Sciatic nerve (tissue), 2 donors: ENCODE results near the gene DMBX1. TPM values are rescaled to one million over a fixed set of nuclear protein-coding genes. Genes with fewer than 3 reads are reported as not detected.

ENCODE experiments used
- ATAC-seq: fragments of 200-7000 bp; cut with Tn5 transposase; one replicate; pipeline ENCODE4 v1.9.1; 2020; ENCODE audit warnings: mild to moderate bottlenecking, moderate library complexity
- DNase-seq: peaks from one replicate; pipeline ENCODE4 v3.0.0-alpha.2; 2020; ENCODE audit warnings: low spot score
- intact Hi-C: fragments of 100-400 bp; cut with DNase I; formaldehyde crosslinking; loops from one replicate; pipeline ENCODE4 v1.14.2; 2022
- total RNA-seq: library from RNA; stranded (reverse); fragmentation: NEBNext Ultra II Directional; extraction: Animal tissue kit (Norgen Biotek cat#: 25700); gene quantifications from one replicate; pipeline ENCODE4 v1.2.1, GENCODE V29; 2021
- donor health status: DM: no; HTN: no; CAD: no.
- donor health status: DM: no; HTN: no; CAD: no.

DMBX1 gene
- total RNA-seq, 1 donor from 2014 or later = 0.13 TPM

DNA sequence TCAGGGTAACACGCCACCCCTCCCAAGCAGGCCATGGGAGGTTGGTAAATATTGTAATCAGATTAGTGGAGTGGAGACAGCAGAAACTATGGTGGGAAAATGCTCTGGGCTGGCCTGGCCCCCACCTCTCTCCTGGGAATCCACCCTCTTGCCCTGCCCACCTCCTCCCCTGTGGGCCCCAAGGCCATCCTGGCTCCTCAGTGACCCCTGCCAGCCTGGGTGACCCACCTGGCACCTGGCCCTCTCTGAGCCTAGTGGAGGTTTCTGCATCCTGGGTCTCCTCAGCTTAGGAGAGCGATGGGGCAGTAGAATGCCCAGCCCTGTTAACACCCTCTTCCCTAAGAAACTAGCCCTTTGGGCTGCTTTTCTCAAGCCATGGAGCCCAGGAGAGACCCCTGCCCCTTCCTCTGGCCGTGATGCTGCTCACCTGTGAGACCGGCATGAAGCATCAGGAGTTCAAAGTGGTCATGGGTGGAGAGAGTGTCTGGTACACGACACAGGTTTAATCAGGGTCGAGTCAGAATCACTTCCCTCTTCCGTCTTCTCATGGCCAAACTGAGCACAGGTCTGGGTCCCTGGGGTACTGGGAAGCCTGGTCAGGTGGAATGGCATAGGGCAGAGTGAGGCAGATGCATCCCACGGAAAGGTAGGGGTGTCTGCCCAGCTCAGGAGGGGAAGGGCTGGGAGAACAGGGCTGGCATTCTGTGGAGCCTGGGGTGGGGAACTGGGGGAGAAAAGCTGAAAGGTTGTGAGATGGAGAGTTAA, 10.7 kb upstream of the DMBX1 start:
- no peak for ATAC-seq

DNA sequence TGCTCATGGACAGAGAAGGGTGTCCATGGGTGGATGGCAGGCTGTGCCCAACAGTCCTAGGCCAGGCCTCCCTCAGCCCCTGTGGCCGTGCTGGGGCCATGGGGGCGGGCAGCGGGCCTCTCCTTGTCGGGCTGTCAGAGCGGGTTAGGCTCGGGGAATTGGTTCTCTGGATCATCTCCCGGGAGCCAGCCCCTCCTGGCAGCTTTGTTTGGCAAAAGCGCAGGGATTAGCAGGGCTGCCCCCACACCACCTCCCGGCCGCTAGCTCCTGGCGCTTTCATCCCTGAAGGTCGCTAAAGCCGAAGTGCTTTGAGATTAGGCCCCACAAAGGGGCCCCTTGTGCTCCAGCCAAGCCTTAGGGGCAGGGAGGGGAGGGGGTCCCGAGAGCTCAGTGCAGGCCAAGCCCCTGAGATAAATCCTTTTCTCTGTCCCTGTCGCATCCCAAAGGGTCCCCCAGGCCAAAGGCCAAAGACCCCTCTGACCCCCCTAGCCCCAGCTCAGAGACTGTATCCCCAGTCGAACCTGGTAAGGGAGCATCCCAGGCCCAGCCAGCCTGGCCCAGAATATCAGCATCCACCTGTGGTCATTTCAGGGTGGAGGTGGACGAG, 9.8 kb upstream of the DMBX1 start:
- no peak for DNase-seq
- ATAC-seq = no peak
- intact Hi-C loops = no loop called here

More for the DNA sequence above, 10.7 kb upstream of the DMBX1 start:
- DNase-seq = no peak
- intact Hi-C loops = no loop called here

DNA sequence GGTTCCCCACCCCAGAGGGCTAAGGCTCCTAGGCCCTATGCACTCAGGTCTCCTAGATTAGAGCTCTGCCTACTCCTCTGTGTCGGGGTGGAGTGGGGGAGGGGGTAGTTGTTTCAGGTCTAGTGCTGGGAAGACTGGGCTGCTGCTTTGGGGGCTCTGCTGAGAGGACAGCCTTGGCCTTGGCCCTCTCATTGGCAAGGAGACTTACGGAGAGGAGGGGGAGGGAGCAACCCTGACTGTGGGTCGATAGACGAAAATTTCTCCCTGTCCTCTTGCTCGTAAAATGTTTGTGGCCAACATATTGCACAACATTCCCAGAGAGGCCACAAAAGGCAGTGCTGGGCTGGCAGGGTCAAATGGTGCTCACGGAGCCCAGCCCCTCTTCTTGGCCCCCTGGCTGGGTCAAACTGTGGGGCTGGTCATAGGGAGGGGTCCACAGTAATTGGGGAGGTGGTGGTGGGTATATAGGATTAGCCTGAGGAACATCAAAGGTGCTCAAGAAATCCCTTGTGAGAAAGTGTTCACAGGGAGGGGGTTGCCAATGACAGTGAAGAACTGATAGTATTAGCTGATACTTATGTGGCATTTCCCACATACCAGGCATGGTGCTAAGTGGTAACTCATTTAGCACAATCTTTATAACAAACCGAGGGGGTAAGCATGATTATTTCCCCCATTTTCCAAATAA, 8.5 kb upstream of the DMBX1 start:
- intact Hi-C loops = no loop called here
- DNase-seq (no peak), ATAC-seq (peak; percentile 22)

DNA sequence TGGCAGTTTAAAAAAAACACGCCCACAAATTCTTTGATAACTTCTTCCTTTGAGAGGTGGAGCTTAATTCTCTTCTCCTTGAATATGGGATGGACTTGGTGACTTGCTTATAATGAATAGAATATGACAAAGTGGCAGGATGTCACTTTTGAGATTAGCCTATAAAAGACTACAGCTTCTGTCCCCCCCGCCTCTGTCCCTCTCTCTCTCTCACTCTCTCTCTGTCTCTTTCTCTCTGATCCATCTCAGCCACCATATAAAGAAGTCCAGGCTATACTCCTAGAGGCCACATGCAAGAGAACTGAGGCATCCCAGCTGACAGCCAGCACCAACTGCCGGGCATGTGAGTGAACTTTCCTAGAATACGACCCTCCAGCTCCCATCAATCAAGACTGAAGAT, 7.7 kb upstream of the DMBX1 start:
- no peak for DNase-seq
- intact Hi-C loops = no loop called here
- no peak for ATAC-seq

DNA sequence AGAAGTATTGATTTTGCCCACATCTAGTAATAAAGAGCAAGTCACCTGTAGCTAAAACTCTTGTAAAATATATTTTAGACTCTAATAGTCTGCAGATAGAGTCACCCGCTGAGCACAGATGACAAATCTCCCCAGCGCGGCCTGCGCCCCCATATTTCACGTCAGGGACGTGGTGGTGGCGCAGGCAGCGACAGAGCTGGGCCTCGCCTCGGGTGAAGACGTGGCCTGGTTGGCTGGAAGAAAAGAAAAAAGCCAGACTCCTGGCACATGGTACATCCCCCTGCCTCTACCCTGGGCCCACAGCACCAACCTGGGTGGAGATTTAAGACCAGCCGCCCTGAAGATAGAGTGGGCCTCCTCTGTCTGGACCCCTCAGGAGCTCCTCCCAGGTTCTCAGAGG, 6.0 kb upstream of the DMBX1 start:
- intact Hi-C loops = no loop called here
- DNase-seq (no peak), ATAC-seq (no peak)

DNA sequence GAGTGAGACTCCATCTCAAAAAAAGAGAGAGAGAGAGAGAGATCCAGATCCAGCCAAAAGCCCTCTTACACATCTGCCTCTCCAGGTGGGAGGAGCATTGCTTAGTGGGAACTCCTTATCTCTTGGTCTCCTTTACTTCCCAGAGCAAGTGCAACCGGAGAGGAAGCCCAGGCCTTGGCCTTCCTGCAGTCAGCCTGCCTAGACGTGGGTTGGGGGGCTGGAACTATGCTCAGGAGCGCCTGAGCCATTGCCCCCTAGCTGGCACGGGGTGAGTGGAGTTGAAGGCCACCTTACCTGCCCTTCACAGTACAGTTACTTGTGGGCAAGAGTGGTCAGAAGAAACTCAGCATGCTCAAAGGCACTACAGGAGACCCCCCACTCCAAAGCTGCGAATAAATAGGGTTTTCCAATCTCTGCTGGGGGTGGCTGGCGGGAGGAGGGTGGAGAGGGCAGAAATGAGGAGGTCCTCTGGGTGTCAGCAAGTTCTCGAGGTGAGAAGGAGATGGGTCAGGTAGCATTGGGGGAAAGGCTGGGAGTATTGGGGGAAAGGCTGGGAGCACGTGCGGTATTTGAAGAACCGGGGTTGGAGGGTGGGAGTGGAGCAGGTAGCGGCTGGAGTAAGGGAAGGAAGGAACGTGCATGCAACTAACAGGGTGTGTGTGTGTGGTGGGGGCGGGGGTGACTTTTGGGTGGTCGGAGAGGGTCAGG, 4.7 kb upstream of the DMBX1 start:
- no peak for ATAC-seq
- no peak for DNase-seq
- intact Hi-C loops = no loop called here

DNA sequence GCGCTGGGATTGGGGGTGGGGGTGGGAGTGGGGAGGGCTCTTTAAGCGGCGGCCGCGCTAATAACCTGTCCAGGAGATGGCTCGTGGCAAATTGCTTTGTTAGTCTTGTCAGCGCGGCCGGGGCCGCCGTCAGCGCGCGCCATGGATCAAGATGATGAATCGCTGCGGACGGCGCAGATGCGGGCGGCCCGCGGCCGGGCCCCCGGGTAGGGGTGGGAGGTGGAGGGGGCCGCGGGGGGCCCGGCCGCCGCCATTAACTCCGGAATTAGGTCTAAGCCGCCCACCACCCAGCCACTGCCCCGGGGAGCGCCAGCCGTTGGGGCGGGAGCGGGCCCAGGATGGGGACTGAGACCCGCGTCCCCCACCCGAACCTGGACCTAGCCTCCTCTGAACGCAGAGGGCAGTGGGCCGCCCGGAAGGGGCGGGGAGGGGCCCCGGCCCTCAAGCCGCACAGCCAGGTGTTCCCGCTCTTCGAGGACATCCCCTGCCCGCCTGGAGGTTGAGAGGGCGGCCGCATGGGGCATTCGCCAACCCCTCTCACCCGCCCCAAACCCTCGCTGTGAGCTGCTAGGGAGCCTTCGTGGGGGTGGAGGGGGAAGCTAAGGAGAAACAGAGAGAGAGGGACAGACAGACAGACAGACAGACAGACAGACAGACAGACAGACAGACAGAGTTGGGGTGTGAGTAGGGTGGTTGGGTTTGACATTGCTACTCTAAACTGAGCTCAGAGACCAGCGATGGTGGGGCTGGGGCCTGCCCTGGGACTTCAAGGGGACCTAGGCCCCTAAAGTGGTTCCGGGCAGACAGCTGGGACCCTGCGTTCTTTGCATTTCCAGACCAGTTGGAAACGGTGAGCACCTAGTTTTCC, 3.8 kb upstream of the DMBX1 start:
- ATAC-seq (no peak), DNase-seq (no peak)
- intact Hi-C loops = no loop called here

DNA sequence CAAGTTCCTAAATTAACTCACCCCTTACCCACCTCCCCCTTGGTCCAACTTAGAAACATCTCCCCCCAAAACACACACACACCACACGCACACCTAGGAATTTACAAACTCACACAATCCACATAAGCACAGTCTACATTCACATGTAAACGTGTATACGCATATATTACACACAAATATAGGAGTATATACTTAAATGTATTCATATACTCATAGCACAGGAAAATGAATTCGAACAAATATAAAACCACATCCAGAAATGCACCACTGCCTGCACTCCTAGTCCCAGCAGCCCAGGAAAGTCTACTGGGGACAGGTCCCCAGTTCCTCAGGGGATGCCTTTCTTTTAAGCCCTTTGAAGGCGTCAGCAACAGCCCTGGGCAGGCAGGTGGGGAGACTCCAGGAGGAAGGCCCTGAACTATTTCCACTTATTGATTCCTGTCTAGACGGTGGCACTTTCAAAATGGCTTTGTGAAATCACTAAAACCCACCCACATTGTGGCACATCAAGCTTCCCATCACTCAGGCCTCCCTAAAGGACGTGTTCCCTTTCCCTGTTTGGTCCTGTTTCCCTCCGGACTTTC, 3.1 kb upstream of the DMBX1 start:
- intact Hi-C loops = no loop called here
- ATAC-seq = no peak

DNA sequence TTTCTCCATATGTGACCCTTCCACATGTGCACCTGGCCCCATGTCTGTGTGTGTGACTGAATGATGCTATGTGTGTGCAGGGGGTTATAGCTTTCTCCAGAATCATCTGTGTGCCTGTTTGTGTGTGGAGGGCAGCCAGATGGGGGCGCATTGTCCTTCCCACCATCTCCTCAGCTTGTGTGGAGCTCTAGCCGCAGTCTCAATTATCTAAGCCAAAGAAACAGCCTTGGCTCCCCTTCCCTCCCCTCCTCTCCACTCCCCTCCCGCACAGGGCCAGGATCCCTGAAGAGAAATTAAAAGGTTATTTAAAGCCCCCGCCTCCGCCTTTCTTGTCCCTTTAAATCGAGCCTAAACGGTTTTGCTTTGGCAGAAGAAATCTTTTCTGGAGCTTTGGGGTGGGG, 1.8 kb upstream of the DMBX1 start:
- ATAC-seq = no peak
- no peak for DNase-seq
- intact Hi-C loops = no loop called here

More for the DNA sequence above, 3.1 kb upstream of the DMBX1 start:
- DNase-seq = no peak

DNA sequence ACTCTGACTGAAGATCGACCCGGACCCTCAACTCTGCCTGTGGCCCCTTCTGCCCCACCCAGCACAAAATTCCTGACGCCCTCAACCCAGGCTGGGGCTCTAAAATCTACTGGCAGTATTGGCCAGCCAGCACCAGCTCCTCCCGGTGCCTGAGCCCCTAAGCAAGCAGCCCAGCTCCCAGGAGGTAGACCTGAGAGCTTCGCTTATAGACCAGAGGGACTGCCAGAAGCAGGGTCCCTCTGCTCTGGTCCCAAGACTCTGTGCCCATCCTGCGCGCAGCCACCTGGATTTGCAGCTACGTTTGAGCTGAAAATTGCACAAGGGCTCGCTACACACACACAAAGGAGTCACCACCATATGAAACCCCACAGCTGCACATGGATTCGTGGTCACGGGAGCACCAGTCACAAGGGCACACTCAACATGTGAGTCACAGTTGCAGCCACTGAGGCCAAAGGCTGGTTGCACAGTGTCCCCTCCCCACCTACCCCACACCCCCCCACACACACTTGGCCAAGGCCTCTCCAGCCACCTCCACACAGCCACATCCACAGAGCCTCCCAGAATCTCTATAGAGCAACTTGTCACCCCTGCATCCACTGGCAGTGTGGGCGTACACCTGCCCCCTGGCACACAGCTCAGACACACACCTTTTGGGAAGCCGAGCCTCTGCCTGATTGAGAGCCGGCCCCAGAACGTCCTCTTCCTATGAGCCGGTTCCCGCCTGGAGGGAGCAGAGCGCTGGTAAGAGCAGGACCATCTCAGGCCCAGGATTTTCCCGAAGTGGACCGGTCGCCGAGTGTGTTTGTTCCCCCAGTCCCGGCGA, 1.1 kb upstream of the DMBX1 start:
- DNase-seq = no peak
- ATAC-seq = no peak
- intact Hi-C loops = no loop called here

DNA sequence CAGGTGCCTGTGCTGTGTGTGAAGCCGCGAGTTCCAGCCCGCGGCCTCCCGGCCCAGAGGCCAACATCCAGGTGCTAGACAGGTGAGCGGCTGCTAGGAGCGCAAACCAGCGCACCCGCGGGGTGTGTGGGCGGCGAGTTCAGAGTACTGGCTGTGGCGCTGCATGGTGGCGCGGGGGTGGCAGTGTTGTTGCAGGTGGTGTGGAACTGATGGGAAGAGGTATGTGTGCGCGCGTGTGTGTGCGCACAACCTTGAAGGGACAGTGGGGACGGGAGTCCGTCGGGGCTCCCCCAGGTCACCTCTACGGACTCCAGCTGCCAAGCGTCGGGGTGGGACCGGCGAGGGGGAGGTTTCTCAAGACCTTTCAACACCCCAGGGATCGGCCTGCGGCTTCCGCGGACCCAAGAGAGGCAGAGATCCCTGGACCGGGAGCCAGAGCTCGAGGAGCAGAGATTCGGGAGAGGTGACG, 433 bp upstream of the DMBX1 start:
- DNase-seq = no peak
- ATAC-seq = no peak
- intact Hi-C loops = no loop called here

DNA sequence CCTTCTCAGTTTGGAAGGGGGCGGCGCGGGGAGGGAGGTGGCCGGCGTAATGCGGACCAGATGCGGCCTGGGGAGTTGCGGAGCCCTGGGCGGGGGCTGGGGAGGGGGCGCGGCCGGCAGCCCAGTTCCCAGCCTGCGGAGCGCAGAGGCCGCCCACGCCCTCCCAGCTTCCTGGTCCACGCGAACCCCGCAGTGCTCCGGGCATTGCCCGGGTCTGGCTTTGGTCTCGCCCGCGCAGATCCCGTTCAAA, 695 bp downstream of the DMBX1 start:
- intact Hi-C loops = no loop called here
- DNase-seq = no peak
- no peak for ATAC-seq

DNA sequence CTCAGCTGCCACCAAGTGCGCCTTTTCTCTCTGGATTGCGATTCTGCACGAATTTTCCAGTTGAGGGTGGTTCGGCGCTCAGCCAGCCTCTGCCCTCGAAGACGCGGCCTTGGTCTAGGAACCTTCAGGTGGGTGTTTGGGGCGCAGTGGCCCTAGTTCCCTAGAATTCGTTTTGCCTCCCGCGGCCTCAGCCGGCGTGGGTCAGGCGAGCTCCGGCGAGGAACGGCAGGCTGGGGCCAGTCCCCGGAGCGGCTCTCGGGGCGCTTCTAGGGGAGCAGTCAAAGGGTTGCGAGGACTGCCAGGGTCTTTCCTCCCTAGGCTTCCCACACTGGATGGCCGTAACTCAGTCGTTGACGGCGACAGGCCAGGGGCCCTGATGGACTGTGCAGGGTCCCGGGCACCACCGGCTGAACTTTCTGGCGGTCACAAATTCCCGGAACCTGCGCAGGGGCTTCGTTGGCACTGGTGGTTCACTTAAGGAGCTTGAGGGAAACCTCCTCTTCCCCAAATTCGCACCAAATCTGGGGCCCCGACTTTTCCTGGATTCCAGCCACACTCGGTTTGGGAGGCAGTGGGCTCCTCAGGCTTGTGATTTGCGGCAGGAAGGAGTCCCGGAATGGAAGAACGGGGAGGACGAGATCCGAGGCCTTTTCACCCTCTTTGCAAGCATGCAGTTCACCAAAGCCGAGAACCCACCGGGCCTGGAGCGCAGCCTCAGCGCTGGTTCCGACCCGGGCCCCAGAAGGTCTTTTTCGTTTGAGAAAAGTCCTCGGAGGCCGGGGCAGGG, 1.2 kb downstream of the DMBX1 start:
- intact Hi-C loops = no loop called here
- no peak for DNase-seq

DNA sequence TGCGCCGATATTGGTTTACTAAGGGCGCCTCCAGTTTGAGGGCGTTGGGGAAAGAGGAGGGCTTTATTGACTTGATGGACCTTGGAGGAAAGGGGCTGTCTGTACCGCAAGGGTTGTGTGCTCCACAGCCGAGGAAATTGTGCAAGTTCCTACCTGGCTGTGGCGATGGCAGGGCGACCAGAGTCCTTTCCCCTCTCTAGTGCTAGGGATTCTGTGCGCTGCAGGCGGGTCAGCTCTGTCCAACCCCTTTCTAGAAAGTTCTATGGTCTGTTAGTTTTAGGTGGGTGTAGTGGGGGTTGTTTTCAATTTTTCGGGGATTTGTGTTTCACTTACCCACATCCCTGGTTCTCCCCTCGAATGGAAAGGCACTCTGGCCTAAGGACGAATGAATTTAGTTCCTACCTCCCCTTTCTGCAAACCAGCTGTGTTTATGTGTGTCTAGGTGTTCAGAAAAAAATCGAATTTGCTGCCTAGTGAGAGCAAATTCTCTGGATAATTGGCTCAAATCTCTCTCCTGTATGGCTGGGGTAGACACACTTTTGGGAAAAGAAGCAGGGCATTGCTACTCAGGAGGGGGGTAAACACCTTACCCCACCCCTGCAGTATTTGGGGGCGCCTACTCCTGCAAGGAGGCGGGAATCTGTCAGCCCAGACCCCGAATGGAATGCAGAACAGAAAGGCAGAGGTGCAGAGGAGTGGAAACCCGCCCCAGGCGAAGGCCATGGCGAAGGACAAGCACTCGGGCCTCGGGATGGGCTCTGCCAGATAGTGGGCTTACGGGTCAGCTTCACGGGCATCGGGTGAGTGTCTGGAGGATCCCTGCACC, 2.0 kb downstream of the DMBX1 start:
- intact Hi-C loops = no loop called here
- DNase-seq (no peak), ATAC-seq (no peak)

More for the DNA sequence above, 1.2 kb downstream of the DMBX1 start:
- ATAC-seq = no peak

DNA sequence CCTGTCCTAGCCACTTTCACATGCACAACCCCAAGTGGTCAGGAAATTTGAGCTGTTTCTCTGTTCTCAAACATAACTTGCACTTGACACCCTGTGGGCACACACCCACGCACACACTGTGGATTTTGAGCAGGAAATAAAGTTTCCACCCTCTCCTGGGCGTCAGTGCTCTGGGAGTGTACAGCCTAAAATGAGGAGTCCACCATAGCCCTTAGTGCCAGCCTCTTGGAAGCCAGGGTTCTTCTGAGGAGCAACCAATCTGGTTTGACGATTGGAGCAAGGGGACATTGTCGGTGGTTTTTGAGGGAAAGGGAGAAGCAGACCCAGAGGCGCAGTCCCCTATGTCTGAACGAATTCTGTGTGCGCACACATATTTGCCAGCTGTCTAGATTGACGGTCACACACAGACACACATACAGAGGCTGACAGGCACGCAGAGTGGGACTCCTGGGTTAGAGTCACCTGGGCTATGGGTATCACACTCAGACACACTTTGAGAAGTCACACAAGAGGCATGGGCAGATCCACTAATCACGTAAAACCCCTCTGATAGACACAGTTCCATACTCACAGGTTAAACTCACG, 2.7 kb downstream of the DMBX1 start:
- intact Hi-C loops = no loop called here
- ATAC-seq (no peak), DNase-seq (no peak)

DNA sequence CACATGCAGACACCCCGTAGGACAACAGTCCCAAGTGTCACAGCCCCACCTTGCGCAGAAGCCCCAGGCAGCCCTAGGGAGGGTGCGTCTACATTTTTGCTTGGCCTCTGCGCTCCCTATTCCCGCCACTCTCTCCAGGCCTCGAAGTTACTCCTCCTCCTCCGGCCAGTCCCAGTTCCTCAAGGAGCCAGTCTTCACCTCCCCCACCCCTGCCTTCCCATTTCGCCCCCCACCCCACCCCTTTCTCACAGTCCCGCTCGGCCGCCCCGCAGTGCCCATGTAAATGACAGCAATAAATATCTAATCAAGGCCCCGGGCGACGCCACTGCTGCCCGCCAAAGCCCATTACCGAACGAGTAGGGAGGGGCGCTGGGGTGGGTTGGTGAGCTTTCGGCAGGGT, 3.2 kb downstream of the DMBX1 start:
- intact Hi-C loops = no loop called here
- DNase-seq = no peak
- no peak for ATAC-seq
